HepG2 (cell line): Measurements from ENCODE around the gene MRPL2. TPM values are rescaled to one million over a fixed set of nuclear protein-coding genes. Genes with fewer than 3 reads are reported as not detected.
A peak's percentile ranks its signal among the peaks of the same experiment; 100 is the strongest.

Experiments used
- ARNT ChIP-seq: fragments of 450-650 bp; IDR thresholded peaks from 2 replicates; pipeline ENCODE4 v1.6.1; 2017
- GPN1 ChIP-seq: sonication (generic); formaldehyde crosslinking; IDR thresholded peaks from 2 replicates; pipeline ENCODE4 v1.5.1; 2020; ENCODE audit warnings: missing genetic modification reagents, borderline replicate concordance
- TBP ChIP-seq: sonication (generic); formaldehyde crosslinking; IDR thresholded peaks from 2 replicates; pipeline ENCODE4 v1.5.0; 2020; ENCODE audit warnings: missing genetic modification reagents
- ZFP41 ChIP-seq: sonication (generic); formaldehyde crosslinking; IDR thresholded peaks from 2 replicates; pipeline ENCODE4 v1.4.0; 2020; ENCODE audit warnings: mild to moderate bottlenecking, missing genetic modification reagents, borderline replicate concordance
- ZNF3 ChIP-seq: IDR thresholded peaks from 2 replicates; pipeline ENCODE4 v1.7.0; 2017; ENCODE audit warnings: inconsistent platforms
- ZNF766 ChIP-seq: sonication (generic); formaldehyde crosslinking; IDR thresholded peaks from 2 replicates; pipeline ENCODE4 v1.5.0; 2020; ENCODE audit warnings: missing genetic modification reagents, borderline replicate concordance
- polyA plus RNA-seq, 8 experiments: library from polyadenylated mRNA; depleted of rRNA in 3 of 8; stranded (reverse) in 7 of 8; unstranded in 1 of 8; fragments of >200 nt; fragmentation: Illumina TruSeq in 4 of 8; extraction: Trizol in 4 of 8; gene quantifications; 2 replicates each; pipeline versions ENCODE4 v1.2.1 to v1.2.3, GENCODE V29; 2011 to 2016; ENCODE audit warnings: low read depth in 4 of 8, missing spikeins in 1 of 8, mixed read lengths in 1 of 8; ENCODE audit not compliant: insufficient read depth in 1 of 8
- total RNA-seq, 5 experiments: library from RNA; depleted of rRNA; stranded (reverse); fragments of >200 nt; fragmentation: Illumina TruSeq; extraction: Trizol; gene quantifications; 2 replicates each; pipeline ENCODE4 v1.2.3, GENCODE V29; 2016; ENCODE audit warnings: low read depth in 1 of 5
- TF ChIP-seq, protein P1 (sequence below): sonication (generic); formaldehyde crosslinking; IDR thresholded peaks from 2 replicates; pipeline ENCODE4 v1.8.1; 2023; ENCODE audit warnings: missing genetic modification reagents, mild to moderate bottlenecking, borderline replicate concordance
- TF ChIP-seq, protein P2 (sequence below): sonication (generic); formaldehyde crosslinking; IDR thresholded peaks from 2 replicates; pipeline ENCODE4 v1.5.1; 2020; ENCODE audit warnings: mild to moderate bottlenecking, missing genetic modification reagents, borderline replicate concordance
- TF ChIP-seq, protein P3 (sequence below): sonication (generic); formaldehyde crosslinking; IDR thresholded peaks from 2 replicates; pipeline ENCODE4 v1.8.0; 2022; ENCODE audit warnings: missing genetic modification reagents, mild to moderate bottlenecking, inconsistent platforms, borderline replicate concordance
- TF ChIP-seq, protein P4 (sequence below): sonication (generic); formaldehyde crosslinking; IDR thresholded peaks from 2 replicates; pipeline ENCODE4 v1.4.0; 2020; ENCODE audit warnings: missing genetic modification reagents
- TF ChIP-seq, protein P5 (sequence below): sonication (generic); formaldehyde crosslinking; IDR thresholded peaks from 2 replicates; pipeline ENCODE4 v1.5.1; 2020; ENCODE audit warnings: missing genetic modification reagents, mild to moderate bottlenecking, borderline replicate concordance
- TF ChIP-seq, protein P6 (sequence below): sonication (generic); formaldehyde crosslinking; IDR thresholded peaks from 2 replicates; pipeline ENCODE4 v1.5.0; 2020; ENCODE audit warnings: mild to moderate bottlenecking, missing genetic modification reagents, moderate library complexity
- TF ChIP-seq, protein P7 (sequence below): sonication (generic); formaldehyde crosslinking; IDR thresholded peaks from 2 replicates; pipeline ENCODE4 v1.5.0; 2020; ENCODE audit warnings: missing genetic modification reagents, mild to moderate bottlenecking, borderline replicate concordance

The MRPL2 gene
- total and polyA plus RNA-seq, 2 of the 13 experiments (the other 11 are each of a cell fraction or from before 2014, with no cell fraction given), result 56.8 to 65.6 TPM

DNA sequence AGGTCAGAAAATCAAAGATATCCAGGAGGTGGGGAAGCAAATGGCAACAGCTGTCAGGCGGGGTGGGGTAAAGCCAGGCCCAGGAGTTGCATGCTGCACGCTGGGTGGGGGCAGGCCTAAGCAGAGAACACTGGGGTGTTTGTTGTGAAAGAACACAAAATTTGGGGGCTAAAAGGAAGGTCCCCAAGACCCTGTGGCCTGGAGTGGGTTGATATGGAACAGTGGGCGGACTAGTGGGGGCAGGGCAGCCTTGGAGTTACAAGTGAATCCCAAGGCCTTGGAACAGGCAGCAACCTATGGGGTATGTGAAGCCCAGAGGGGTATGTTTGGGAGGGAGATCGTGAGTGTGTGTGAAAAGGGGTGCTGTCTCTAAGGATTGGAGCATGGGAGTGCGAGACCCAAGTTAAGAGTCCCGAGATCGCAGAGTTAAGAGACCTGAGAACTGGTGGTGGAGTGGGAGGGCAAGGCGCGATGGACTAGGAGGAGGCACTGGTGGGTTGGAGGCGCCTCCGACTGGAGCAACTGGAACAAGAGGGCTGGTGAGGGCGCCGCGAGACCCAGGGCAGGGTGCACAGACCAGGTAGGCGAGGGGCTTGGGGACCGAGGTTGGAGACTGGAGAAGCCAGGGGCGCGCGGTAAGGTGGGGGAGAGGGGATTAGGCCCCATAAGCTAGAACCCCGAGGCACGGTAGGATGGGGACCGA, 6.2 kb downstream of the MRPL2 start (continued):
- TF ChIP-seq, protein P1, sequence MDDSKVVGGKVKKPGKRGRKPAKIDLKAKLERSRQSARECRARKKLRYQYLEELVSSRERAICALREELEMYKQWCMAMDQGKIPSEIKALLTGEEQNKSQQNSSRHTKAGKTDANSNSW (CRISPR knock-in tag), result no peak
- TF ChIP-seq ZNF766 (CRISPR knock-in tag) (no peak), ARNT (no peak), ZNF3 (CRISPR knock-in tag) (no peak), ZFP41 (0 out of 2 replicates have a peak, but pooled peaks have one; percentile 41), TBP (CRISPR knock-in tag) (no peak), GPN1 (CRISPR knock-in tag) (no peak)
- TF ChIP-seq, protein P2, sequence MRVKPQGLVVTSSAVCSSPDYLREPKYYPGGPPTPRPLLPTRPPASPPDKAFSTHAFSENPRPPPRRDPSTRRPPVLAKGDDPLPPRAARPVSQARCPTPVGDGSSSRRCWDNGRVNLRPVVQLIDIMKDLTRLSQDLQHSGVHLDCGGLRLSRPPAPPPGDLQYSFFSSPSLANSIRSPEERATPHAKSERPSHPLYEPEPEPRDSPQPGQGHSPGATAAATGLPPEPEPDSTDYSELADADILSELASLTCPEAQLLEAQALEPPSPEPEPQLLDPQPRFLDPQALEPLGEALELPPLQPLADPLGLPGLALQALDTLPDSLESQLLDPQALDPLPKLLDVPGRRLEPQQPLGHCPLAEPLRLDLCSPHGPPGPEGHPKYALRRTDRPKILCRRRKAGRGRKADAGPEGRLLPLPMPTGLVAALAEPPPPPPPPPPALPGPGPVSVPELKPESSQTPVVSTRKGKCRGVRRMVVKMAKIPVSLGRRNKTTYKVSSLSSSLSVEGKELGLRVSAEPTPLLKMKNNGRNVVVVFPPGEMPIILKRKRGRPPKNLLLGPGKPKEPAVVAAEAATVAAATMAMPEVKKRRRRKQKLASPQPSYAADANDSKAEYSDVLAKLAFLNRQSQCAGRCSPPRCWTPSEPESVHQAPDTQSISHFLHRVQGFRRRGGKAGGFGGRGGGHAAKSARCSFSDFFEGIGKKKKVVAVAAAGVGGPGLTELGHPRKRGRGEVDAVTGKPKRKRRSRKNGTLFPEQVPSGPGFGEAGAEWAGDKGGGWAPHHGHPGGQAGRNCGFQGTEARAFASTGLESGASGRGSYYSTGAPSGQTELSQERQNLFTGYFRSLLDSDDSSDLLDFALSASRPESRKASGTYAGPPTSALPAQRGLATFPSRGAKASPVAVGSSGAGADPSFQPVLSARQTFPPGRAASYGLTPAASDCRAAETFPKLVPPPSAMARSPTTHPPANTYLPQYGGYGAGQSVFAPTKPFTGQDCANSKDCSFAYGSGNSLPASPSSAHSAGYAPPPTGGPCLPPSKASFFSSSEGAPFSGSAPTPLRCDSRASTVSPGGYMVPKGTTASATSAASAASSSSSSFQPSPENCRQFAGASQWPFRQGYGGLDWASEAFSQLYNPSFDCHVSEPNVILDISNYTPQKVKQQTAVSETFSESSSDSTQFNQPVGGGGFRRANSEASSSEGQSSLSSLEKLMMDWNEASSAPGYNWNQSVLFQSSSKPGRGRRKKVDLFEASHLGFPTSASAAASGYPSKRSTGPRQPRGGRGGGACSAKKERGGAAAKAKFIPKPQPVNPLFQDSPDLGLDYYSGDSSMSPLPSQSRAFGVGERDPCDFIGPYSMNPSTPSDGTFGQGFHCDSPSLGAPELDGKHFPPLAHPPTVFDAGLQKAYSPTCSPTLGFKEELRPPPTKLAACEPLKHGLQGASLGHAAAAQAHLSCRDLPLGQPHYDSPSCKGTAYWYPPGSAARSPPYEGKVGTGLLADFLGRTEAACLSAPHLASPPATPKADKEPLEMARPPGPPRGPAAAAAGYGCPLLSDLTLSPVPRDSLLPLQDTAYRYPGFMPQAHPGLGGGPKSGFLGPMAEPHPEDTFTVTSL (CRISPR knock-in tag), result peak; percentile 57
- TF ChIP-seq, protein P3, sequence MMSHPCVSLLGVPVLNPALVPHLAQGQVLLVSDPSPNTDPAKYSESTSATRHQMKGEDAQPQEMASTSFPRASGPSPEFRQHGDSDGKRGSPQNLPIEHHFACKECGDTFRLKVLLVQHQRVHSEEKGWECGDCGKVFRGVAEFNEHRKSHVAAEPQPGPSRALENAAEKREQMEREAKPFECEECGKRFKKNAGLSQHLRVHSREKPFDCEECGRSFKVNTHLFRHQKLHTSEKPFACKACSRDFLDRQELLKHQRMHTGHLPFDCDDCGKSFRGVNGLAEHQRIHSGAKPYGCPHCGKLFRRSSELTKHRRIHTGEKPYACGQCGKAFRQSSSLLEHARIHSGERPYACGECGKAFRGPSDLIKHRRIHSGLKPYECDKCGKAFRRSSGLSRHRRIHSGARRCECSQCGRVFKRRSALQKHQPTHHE (CRISPR knock-in tag), result no peak
- TF ChIP-seq, protein P4, sequence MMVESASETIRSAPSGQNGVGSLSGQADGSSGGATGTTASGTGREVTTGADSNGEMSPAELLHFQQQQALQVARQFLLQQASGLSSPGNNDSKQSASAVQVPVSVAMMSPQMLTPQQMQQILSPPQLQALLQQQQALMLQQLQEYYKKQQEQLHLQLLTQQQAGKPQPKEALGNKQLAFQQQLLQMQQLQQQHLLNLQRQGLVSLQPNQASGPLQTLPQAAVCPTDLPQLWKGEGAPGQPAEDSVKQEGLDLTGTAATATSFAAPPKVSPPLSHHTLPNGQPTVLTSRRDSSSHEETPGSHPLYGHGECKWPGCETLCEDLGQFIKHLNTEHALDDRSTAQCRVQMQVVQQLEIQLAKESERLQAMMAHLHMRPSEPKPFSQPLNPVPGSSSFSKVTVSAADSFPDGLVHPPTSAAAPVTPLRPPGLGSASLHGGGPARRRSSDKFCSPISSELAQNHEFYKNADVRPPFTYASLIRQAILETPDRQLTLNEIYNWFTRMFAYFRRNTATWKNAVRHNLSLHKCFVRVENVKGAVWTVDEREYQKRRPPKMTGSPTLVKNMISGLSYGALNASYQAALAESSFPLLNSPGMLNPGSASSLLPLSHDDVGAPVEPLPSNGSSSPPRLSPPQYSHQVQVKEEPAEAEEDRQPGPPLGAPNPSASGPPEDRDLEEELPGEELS, result no peak
- TF ChIP-seq, protein P5, sequence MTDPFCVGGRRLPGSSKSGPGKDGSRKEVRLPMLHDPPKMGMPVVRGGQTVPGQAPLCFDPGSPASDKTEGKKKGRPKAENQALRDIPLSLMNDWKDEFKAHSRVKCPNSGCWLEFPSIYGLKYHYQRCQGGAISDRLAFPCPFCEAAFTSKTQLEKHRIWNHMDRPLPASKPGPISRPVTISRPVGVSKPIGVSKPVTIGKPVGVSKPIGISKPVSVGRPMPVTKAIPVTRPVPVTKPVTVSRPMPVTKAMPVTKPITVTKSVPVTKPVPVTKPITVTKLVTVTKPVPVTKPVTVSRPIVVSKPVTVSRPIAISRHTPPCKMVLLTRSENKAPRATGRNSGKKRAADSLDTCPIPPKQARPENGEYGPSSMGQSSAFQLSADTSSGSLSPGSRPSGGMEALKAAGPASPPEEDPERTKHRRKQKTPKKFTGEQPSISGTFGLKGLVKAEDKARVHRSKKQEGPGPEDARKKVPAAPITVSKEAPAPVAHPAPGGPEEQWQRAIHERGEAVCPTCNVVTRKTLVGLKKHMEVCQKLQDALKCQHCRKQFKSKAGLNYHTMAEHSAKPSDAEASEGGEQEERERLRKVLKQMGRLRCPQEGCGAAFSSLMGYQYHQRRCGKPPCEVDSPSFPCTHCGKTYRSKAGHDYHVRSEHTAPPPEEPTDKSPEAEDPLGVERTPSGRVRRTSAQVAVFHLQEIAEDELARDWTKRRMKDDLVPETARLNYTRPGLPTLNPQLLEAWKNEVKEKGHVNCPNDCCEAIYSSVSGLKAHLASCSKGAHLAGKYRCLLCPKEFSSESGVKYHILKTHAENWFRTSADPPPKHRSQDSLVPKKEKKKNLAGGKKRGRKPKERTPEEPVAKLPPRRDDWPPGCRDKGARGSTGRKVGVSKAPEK, result peak; percentile 53; the same call in 1 of the 2 replicates
- TF ChIP-seq, protein P6, sequence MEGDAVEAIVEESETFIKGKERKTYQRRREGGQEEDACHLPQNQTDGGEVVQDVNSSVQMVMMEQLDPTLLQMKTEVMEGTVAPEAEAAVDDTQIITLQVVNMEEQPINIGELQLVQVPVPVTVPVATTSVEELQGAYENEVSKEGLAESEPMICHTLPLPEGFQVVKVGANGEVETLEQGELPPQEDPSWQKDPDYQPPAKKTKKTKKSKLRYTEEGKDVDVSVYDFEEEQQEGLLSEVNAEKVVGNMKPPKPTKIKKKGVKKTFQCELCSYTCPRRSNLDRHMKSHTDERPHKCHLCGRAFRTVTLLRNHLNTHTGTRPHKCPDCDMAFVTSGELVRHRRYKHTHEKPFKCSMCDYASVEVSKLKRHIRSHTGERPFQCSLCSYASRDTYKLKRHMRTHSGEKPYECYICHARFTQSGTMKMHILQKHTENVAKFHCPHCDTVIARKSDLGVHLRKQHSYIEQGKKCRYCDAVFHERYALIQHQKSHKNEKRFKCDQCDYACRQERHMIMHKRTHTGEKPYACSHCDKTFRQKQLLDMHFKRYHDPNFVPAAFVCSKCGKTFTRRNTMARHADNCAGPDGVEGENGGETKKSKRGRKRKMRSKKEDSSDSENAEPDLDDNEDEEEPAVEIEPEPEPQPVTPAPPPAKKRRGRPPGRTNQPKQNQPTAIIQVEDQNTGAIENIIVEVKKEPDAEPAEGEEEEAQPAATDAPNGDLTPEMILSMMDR, result peak; percentile 5; the same call in 1 of the 2 replicates
- TF ChIP-seq, protein P7, sequence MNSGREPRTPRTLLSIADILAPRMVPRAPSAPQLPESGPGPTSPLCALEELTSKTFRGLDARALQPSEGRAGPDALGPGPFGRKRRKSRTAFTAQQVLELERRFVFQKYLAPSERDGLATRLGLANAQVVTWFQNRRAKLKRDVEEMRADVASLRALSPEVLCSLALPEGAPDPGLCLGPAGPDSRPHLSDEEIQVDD, result no peak; the same call in 1 of the 2 replicates
